ENCODE results near the gene MTX1. TPM values are rescaled to one million over a fixed set of nuclear protein-coding genes. Genes with fewer than 3 reads are reported as not detected.

The MTX1 gene
- total and polyA plus RNA-seq, 9 of the 15 experiments (the other 6 are each of a cell fraction or from before 2014, with no cell fraction given): 29.1 to 98.4 (median 66.9) TPM

GRCh38 chr1:155208541-155209311 lies at the start of gene MTX1 (continued):
- peak; percentile 50; the same call in 1 of the 2 replicates for TF ChIP-seq DPF2 (IDR thresholded peaks at IDR 0.05)
- TF ChIP-seq DIDO1 (tag; IDR thresholded peaks at IDR 0.05; ENCODE audit: low read depth): no peak
- peak; percentile 91 for TF ChIP-seq POLR2G (IDR thresholded peaks at IDR 0.05; ENCODE audit: low read depth, low read length)
- TF ChIP-seq RBM34 (IDR thresholded peaks at IDR 0.05; ENCODE audit: borderline replicate concordance, insufficient read depth, low read length): peak; percentile 37; the same call in 1 of the 2 replicates
- TF ChIP-seq EP300 (IDR thresholded peaks at IDR 0.05; ENCODE audit: low read length): peak; percentile 11; the same call in 1 of the 2 replicates
- TF ChIP-seq ZNF740 (CRISPR knock-in tag; IDR thresholded peaks at IDR 0.05): no peak; the same call in 1 of the 2 replicates
- TF ChIP-seq ZNF740 (tag; IDR thresholded peaks at IDR 0.05): peak in 1 of 2 experiments; percentile 58; a peak in 1 of 4 replicates
- peak; percentile 71 for TF ChIP-seq L3MBTL2 (IDR thresholded peaks at IDR 0.05)
- TF ChIP-seq NR2C1 (IDR thresholded peaks at IDR 0.05): peak; percentile 98
- TF ChIP-seq NR2C1 (tag; IDR thresholded peaks at IDR 0.05): peak; percentile 98
- peak; percentile 90 for TF ChIP-seq NEUROD1 (IDR thresholded peaks at IDR 0.05; ENCODE audit: borderline replicate concordance, low read depth, low read length, partially characterized antibody)
- peak; percentile 80 for TF ChIP-seq RNF2 (IDR thresholded peaks at IDR 0.05)
- peak; percentile 75 for TF ChIP-seq E2F5 (CRISPR knock-in tag; IDR thresholded peaks at IDR 0.05)
- no peak for TF ChIP-seq SNRNP70 (optimal IDR thresholded peaks at IDR 0.05; ENCODE audit: low read depth, low read length)
- TF ChIP-seq EP400 (IDR thresholded peaks at IDR 0.05): peak; percentile 84
- TF ChIP-seq CSDE1 (IDR thresholded peaks at IDR 0.05): peak in 1 of 2 experiments; percentile 88; a peak in 1 of 4 replicates
- peak; percentile 91 for TF ChIP-seq GTF2E2 (tag; IDR thresholded peaks at IDR 0.05)
- TF ChIP-seq CBFB (CRISPR knock-in tag; IDR thresholded peaks at IDR 0.05): peak; percentile 59; the same call in 1 of the 2 replicates
- TF ChIP-seq MXD1 (CRISPR knock-in tag; IDR thresholded peaks at IDR 0.05; ENCODE audit: borderline replicate concordance, poor library complexity, severe bottlenecking): peak; percentile 72
- peak; percentile 46 for TF ChIP-seq STAG1 (CRISPR knock-in tag; IDR thresholded peaks at IDR 0.05; ENCODE audit: borderline replicate concordance)
- TF ChIP-seq ZNF639 (CRISPR knock-in tag; conservative IDR thresholded peaks at IDR 0.05 in 1 of 2, IDR thresholded peaks at IDR 0.05 in 1 of 2): peak in 1 of 2 experiments; percentile 73; a peak in 1 of 4 replicates
- 0 out of 2 replicates have a peak, but pooled peaks have one; percentile 4 for TF ChIP-seq ZNF431 (CRISPR knock-in tag; IDR thresholded peaks at IDR 0.05)

Measured in K562 (cell line).